ENCODE measurements around the gene TDRD7.
"Not testable (repeated sequence)": the region's sequence is repeated elsewhere in the genome, so short reads cannot be mapped to it uniquely, and the experiment has no call there.

The TDRD7 gene

DNA sequence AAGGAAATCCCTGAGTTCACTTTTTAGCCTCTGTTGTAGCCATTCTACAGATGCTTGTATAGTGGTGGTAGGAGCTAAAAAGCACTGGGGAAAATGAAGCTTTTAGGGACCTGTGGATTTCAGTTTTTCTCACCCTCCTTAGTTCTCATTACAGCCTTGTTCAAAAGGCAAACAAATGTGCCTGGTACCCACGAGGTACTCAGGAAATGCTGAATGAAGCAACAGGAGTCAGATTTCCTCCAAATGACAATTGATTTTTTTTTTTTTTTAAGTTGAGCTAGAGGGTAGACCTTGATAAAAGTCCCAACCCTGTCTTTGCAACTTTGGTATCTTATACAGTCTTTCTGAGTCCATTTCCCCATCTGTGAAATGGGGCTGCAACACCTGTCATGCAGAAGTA, 68.3 kb downstream of the TDRD7 start:
- no peak for DNase-seq

DNA sequence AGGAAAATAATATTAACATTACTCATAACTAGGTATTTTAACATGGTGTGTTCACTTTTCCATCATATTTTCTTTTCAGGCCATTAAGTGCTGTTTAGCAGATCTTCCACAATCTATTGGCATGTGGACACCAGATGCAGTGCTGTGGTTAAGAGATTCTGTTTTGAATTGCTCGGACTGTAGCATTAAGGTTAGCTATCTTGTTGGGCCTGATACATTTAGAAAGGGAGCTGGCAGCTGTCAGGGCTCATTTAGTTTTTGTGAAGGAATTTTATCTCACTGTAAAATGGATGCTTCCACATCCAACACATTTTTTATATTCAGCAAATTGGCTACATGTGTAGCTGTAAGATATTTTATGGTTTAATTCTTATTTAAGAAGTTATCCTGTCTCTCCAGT, 68.9 kb downstream of the TDRD7 start:
- DNase-seq = no peak

DNA sequence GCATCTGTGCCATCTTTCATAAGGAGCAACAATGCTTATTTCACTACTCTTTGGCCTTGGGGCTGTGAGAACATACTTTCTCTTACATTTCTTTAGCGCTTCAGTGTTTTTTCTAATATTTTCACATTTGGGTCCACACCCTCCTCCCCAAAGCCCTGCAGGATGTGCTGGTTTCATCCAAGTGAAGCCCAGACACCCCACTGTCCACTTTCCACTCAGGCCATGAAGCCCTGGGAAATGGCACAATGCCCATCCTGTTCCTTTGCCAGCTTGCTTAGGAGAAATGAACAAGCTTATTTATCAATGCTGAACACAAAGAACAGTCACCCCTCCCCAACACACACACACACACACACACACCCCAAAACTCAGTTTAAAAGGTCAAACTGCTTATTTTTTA, 72.2 kb downstream of the TDRD7 start:
- DNase-seq = no peak

DNA sequence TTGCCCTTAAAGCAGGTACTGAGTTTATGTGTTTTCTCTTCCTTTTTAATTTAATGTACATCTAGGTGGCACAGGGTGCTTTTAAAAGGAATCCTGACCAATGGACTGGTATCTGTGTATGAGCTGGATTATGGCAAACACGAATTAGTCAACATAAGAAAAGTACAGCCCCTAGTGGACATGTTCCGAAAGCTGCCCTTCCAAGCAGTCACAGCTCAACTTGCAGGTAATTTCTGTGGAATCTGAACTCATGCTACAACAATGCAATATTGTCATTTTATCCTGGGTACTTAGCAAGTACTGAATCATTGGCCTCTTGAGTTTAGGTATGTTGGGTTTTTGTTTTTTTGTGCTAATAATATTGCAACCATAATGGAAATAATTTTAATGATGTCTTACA, 75.2 kb downstream of the TDRD7 start:
- no peak for DNase-seq

DNA sequence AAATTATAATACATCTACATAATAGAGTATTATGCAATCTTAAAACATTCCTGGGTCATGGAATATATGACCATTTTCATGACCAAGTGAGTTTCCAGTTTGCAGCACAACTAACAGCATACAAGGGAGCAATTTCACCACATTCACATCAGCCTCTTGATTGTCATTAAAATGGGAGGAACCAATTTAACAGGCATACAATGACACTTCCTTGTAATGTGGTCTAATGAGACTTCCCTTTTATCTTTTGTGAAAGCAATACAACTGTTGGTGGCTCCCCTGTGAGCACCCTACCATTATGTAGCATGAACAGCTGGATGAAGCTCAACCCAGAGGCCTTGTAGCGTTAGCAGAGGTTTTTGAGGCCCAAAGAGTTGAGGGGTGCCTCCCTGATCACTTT, 76.0 kb downstream of the TDRD7 start:
- no peak for DNase-seq

DNA sequence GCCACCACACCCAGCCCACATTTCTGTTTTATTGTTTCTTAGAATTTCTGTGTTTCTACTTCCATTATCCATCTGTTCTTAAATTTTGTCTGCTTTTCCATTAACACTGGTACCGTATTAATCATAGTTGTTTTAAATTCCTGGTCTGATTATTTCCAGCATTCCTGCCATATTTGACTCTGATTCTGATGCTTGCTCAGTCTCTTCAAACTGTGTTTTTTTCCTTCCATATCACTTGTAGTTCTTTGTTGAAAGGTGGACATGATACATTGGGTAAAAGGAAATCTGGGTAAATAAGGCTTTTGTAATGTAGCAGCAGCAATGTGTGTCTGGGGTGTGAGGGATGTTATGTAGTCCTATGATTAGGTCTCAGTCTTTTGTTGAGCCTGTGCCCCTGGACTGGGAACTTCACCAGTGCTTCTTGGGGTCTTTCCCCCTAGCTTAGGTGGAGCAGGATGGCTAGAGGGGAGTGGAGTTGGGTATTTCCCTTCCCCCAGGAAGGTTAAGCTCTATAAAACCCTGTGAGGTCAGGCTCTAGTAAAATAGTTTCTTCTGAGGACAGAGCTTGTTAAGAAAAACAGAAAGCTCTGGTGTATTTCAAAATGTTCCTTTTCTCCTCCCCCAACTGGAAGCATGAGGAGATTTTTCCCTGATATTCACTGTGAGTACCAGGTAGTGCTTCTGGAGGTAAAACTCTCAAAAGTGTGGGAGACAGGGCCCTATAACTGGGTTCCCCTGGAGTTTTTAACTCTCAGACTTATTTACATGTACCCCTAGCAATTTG, 79.5 kb downstream of the TDRD7 start:
- no peak for DNase-seq

DNA sequence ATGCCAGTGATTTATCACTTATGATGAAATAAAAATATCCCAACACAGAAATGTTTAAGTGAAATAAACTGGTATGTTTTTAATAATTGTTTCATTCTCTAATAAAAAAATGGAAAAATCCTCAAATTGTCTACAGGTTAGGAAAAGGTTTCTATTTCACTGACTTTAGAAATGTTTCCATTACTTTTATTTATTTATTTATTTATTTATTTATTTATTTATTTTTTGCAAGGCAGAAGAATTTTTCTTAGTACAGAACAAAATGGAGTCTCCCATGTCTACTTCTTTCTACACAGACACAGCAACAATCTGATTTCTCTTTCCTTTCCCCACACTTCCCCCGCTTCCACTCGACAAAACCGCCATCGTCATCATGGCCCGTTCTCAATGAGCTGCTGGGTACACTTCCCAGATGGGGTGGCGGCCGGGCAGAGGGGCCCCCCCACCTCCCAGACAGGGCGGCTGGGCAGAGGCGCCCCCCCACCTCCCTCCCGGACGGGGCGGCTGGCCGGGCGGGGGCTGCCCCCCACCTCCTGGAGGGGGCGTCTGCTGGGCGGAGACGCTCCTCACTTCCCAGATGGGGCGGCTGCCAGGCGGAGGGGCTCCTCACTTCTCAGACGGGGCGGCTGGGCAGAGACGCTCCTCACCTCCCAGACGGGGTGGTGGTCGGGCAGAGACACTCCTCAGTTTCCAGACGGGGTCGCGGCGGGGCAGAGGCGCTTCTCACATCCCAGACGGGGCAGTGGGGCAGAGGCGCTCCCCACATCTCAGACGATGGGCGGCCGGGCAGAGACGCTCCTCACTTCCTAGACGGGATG, 85.9 kb downstream of the TDRD7 start:
- not testable (repeated sequence) for DNase-seq

DNA sequence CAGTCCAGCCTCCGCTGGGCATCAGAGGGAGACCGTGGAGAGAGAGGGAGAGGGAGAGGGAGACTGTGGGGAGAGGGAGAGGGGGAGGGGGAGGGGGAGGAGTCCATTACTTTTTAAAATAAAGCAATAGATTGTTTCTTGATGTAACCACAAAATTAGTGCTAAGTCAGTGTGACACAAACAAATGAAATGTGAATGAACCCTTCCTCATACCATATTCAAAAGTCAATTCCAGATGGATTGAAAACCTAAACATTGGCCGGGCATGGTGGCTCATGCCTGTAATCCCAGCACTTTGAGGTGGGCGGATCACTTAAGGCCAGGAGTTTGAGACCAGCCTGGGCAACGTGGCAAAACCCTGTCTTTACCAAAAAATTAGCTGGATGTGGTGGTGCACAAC, 87.0 kb downstream of the TDRD7 start:
- not testable (repeated sequence) for DNase-seq

DNA sequence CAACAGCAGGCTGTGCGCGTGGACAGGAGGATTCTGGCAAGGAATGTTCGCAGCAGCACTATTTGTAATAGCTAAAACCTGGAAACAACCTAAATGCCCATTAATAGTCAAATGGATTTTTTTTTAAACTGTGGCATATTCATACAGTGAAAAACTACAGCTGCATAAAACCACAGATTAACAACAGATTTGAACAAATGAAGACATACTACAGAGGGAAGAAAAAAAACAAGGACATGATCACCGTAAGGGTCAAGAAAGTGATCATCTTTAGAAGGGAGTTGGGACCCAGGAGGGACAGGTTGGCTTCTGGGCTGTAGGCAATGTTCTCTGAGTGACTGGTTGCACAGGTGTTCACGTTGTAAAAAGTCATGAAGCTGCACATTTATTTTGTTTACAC, 88.4 kb downstream of the TDRD7 start:
- DNase-seq = no peak

DNA sequence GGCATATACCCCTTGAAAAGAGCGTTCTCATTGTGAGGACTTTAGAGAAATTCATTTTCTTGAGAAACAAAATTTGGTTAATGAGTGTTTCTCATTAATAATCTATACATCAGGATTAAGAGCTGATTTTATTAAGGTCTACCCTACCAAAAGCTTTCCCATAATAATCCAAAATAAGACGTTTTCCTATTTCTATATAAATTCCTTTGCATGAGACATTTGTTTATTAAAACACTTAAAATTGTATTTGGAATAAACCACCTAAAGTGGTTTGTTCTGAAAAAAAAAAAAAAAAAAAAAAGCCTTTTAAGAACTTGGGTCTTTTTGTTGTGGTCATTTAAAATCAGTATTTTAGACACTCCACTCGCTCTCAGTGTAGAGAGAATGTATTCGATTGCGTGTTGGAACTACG, 88.9 kb downstream of the TDRD7 start:
- DNase-seq = no peak

DNA sequence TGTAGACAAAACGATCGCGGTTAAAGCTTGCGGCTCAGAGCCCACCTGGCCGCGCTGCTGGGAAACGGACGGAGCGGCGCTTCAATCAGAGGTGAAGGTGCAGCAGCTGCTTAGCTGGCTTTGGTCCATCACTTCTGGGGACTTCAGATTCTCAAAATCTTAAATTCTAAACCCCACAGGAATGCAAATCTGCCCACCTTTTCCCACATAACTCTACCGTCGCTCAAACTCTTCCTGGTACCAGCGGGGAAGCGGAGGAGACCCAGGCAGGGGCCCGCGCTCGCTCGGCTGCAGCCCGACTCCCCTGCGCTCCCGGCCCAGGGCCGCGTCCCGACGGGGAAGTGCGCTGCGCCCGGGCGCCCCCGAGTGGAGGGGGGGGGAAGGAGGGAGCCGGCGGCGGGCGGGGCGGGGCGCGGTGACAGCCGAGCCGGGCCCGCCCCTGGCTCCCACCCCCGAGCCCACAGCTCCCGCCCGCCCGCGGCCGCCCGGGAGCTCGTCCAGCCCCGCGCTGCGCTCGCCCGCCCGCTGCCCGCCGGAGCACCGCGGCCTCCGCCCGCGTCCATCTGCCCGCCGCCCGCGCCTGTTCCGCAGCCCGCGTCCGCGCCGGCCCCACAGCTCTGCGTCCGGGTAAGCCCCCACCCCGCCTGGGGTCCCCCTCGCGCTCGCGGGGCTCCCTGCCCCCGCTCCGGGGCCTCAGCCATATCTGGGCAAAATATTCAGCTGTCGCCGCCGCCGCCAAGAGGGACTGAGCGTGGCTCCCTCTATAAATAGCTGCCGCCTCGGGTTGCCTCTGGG, 89.5 kb downstream of the TDRD7 start, which contains the start of gene TMOD1:
TMOD1 (plus strand) TSS at position 490 of the 795 bp plus-strand sequence. CDS start 22,523 bp downstream, outside the sequence.
- peak; percentile 32 for DNase-seq

DNA sequence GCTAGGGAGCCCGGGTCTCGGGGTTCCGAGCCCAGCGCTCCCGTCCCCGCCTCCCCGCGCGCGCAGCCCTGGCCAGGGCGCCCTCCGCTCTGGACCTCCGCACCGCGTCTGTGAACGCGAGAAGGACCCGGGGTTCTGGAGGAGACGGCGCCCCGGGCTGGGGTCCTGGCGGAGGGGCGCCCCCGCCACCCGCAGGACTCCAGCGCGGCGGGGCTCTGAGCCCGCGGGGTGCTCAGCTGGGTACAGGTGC, 90.0 kb downstream of the TDRD7 start:
- no peak for DNase-seq

DNA sequence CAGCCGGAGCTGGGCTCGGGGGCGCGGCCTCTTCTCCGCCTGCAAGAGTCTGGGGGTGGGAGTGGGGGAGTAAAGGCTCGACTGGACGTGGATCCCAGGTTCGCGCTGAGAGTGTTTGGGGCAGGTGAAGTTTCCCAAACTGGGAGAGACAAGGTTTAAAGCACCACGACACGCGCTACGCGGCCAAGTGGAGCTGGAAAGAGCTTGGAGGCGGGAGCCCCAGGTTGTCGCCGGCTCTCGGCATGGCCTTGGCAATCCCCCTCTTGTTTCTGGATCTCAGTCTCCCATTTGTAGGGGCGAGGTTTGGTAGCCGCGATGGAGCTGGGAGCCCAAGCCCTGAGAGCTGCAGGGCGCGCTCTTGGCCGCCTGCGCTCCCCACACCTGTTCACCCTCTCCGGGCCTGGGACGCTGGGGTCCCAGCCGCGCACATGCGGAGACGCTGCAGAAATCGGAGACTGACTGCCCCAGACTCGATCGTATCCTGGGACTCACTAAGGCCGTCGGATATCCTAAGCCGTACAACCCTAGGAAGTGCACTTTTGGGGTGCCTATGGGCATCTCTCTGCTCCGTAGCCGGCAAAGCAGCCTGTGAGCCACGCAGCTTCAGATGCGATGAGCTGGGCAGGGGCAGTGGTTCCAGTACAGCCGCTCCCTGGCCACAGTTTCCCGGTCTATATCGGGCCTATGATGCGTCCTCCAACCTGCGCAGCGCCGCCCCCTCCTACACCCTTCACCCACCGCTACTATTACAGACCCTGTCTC, 90.5 kb downstream of the TDRD7 start:
- no peak for DNase-seq

DNA sequence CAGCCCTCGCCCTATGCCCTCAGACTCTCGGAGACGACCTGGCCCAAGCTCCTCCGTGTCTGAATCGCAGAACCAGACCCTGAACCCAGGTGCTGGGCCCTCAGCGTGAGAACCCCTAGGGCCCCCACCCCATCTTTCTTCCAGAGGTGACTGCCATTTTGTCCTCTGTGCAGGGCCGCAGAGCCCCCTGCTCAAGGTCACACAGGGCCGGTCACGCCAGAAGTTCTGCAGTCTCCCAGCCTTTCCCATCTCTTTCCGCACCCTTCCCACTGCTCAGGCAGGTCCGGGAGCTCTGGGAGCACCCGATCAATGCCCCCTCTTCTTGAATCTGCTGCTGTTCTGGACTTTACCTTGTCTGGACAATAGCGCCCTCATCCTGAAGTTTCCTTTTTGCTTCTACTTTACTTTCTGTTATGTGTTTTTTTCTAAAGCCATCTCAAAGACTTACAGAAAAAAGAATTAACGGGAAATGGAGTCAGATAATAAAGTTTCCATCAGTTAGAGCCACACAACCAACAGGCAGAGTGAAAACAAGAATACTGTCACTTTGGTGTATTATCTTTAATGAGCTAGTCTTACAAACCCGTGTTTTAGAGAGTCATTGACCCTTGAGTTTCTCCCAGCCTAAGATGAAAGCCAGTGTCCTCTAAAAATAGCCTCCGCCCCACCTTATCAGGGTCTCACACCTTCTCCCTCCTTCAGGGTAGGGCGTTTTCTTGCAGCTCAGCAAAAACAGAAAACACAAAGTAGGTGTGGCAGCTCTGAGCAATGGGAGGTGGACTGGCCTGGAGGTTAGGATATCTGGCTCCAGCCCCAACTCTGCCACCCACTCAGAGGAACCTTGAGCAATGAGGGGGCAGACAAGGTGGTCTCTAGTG, 91.3 kb downstream of the TDRD7 start:
- DNase-seq = no peak

DNA sequence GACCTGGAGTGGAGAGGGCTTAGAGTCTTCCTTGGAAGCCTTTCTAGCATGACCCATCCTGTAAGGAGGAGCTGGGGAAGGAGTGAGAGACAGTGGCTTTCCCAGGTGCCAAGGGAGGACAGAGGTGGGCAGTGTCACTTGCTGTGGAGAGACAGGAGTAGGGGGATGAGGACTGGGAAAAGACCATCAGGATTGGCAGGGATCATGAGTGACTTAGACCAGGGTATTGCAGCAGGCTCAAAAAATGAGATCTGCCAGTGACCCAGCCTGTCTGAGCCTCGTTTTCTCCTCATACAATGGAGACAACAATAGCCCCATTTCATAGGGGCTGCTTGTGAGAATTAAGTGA, 91.9 kb downstream of the TDRD7 start:
- no peak for DNase-seq

DNA sequence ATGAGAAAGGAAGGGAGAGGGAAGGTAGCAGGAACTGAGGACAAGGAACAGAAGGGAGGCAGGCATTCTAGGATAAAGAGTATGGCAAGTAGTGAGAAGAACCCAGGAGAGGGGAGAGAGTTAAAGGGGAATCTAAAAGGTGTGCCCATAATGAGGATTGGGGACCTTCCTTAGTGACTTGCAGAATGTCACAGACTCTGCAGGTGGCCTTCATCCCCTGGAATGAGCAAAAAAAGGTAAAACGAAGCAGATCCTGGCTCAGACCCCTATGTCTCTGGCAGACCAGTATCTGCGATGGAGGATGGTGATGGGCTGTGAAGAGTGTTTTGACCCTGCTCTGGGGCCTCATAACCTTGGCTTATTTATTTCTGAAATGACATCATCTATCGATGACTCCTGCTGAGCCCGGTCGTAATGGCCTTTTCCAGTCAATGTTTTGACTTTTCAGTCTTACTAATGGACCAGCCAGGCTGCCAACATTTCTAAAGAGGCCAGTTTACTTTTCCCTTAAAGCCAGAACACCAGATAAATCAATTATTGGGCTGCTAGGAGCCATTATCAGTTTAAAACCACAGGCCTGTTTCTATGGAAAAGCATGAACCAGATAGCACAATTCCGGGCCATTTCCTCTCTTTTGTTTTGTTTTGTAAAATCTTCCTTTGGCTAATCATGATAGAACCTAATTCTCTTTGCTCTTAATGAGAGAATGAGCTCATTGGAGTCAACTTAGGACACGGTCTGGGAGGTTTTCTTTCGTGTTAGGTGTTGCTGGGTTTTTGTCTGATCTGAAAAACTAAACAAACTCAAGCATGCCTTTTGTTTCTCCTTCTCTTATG, 92.7 kb downstream of the TDRD7 start:
- no peak for DNase-seq

DNA sequence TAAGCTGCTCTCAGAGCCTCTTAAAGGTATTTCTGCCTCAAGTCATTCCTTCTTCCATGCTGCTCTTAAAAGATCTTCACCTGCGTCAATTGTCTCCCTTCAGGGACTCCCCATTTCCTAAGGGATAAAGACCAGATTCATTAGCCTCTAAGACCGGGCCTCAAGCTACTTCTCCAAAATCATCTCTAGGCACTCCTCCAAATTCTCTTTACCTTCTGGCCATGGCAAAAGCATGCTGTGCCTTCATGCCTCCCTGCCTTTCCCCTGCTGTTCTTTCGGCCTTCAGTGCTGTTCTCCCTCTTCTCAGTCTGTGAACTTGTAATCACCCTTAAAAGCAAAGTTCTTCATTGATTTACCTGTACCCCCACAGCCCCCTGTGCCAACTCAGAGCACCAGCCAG, 93.9 kb downstream of the TDRD7 start:
- no peak for DNase-seq

DNA sequence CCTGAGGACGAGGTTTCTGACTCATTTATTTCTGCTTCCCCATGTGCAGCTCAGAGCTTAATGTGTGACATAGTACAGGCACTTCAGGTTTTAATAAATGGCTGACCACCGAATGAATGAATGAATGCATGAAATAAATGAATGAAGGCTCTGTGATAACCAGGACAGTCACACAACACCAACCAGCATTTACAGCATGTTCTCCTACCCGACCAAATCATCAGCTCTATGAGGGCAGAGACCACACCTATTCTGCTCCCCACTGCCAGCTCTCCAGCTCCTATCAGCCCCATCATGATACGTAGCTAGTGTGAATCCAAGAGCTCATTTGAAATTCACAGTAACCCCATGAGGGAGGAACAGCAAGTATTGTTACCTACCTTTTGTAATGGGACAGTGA, 94.4 kb downstream of the TDRD7 start:
- no peak for DNase-seq

DNA sequence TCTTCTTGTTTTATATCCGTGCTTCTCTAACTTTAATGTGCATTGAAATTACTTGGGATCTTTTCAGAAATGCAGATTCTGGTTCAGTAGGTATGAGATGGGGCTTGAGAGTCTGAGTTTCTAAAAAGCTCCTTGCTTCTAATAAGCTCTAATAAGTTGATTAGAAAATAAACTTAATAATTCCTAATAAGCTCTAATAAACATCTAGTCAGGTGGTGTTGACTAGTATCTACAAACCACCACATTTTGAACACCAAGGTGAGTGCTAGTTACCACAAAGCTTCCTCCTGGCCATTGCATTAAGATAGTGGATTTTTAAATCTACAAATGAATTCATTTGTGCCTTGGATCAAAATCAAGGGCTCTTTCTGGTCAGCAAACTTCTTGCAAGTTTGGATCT, 94.9 kb downstream of the TDRD7 start:
- DNase-seq = no peak

DNA sequence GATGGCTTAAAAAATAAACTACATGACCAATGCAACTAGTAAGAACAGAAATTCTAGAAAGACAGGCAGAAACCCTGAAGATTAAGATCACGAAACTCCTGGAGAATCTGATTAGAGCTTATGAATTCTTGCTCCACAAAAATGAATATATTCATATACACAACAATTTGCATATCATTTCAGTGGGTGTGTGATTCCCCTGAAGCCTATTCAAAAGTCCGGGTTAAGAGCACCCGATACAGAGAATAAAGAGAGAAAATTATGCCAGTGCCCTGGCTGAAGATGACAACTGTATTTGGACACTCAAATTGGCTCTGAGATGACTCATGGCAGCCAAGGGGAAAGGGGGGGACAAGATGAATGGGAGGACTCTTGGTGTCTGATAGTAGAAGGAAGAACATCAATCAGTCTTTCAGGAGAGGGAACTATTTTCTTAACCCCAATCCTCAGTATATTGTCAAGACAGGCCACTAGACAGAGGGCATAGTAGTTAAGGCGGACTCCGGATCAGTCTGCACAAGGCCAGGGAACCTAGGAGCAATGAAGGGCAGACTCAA, 95.6 kb downstream of the TDRD7 start:
- DNase-seq = no peak

DNA sequence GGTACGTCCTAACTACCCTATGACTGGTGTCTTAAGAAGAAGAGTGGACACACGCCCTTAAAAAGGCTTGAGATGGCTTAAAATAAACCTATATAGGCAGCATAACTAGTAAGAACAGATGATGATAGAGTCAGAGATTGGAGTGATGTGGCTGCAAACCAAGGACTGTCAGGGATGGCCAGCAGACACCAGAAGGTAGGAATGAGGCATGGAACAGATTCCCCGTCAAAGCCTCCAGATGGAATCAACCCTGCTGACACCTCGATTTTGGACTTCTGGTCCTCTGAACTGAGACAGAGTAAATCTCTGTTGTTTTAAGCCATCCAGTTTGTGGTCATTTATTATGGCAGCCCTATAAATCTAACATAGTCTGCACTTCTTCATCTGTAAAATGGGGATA, 97.0 kb downstream of the TDRD7 start:
- DNase-seq = no peak

Data from CD4-positive, alpha-beta T cell treated with Interleukin-15 for 1 hour (primary cell).